Spleen (tissue), 11 donors: ENCODE measurements around the gene KISS1R. TPM values are rescaled to one million over a fixed set of nuclear protein-coding genes. Genes with fewer than 3 reads are reported as not detected.
A peak's percentile ranks its signal among the peaks of the same experiment; 100 is the strongest.

Experiments used
- DNase-seq: peaks from one replicate; pipeline ENCODE4 v3.0.0-alpha.2; 2020
- H3K27ac ChIP-seq, 8 donors: fragments of 200-600 bp; sonication (generic) in 7 of 8; 1 replicate in 4 of 8; 2 replicates in 4 of 8; pipeline versions ENCODE4 v1.5.0 to v1.8.0; 2016 to 2021; ENCODE audit warnings: inconsistent platforms in 4 of 8, mild to moderate bottlenecking in 4 of 8, moderate library complexity in 1 of 8
- H3K27me3 ChIP-seq, 7 donors: fragments of 200-600 bp; sonication (generic) in 6 of 7; replicated peaks in 1 of 7; 1 replicate in 4 of 7; 2 replicates in 3 of 7; pipeline versions ENCODE4 v1.5.0 to v1.8.0; 2016 to 2021; ENCODE audit warnings: inconsistent platforms in 3 of 7, mild to moderate bottlenecking in 1 of 7
- H3K36me3 ChIP-seq, 6 donors: fragments of 200-600 bp; sonication (generic) in 5 of 6; 1 replicate in 4 of 6; 2 replicates in 2 of 6; pipeline versions ENCODE4 v1.5.0 to v1.8.0; 2016 to 2021; ENCODE audit warnings: inconsistent platforms in 2 of 6
- H3K4me1 ChIP-seq, 6 donors: fragments of 200-600 bp; sonication (generic) in 5 of 6; 1 replicate in 3 of 6; 2 replicates in 3 of 6; pipeline versions ENCODE4 v1.5.0 to v1.8.0; 2016 to 2021; ENCODE audit warnings: inconsistent platforms in 3 of 6
- H3K4me3 ChIP-seq, 8 donors: fragments of 200-600 bp; sonication (generic) in 7 of 8; 1 replicate in 4 of 8; 2 replicates in 4 of 8; pipeline versions ENCODE4 v1.5.0 to v1.8.0; 2016 to 2021; ENCODE audit warnings: inconsistent platforms in 4 of 8, mild to moderate bottlenecking in 4 of 8, moderate library complexity in 2 of 8
- H3K9me3 ChIP-seq, 8 donors: fragments of 200-600 bp; sonication (generic) in 7 of 8; 1 replicate in 4 of 8; 2 replicates in 4 of 8; pipeline versions ENCODE4 v1.5.0 to v1.8.0; 2016 to 2021; ENCODE audit warnings: inconsistent platforms in 4 of 8
- CTCF ChIP-seq, 11 experiments: fragments of 200-600 bp in 7 of 11; fragments of 450-650 bp in 4 of 11; sonication (generic) in 4 of 11; IDR thresholded peaks in 8 of 11; conservative IDR thresholded peaks in 3 of 11; 1 replicate in 7 of 11; 2 replicates in 4 of 11; pipeline versions ENCODE4 v1.4.0 to v1.8.0; 2016 to 2021; ENCODE audit warnings: antibody characterized with exemption in 11 of 11, inconsistent platforms in 4 of 11, mild to moderate bottlenecking in 1 of 11
- POLR2A ChIP-seq, 3 donors: fragments of 450-650 bp; IDR thresholded peaks; one replicate each; pipeline ENCODE4 v1.5.1; 2017; ENCODE audit warnings: antibody characterized with exemption in 3 of 3, mild to moderate bottlenecking in 1 of 3
- POLR2AphosphoS5 ChIP-seq, 3 donors: sonication (generic); formaldehyde crosslinking; IDR thresholded peaks; one replicate each; pipeline ENCODE4 v1.5.1; 2017; ENCODE audit warnings: antibody characterized with exemption in 3 of 3
- WGBS, 5 donors: extraction: QIAGEN DNeasy Blood & Tissue Kit in 3 of 5; methylation state at CpG; one replicate each; pipeline versions ENCODE4 v1.1.5 to v1.1.7; 2013 to 2018; 5-methylcytosine and 5-hydroxymethylcytosine counted together
- intact Hi-C: fragments of 100-400 bp; cut with DNase I; formaldehyde crosslinking; loops from one replicate; pipeline ENCODE4 v1.15.0; 2023; ENCODE audit warnings: low total_unique reads
- polyA plus RNA-seq, 3 donors: library from polyadenylated mRNA; stranded (reverse); fragments of 200-250 nt; gene quantifications; one replicate each; pipeline ENCODE4 v1.2.1, GENCODE V29; 2013
- total RNA-seq, 7 donors: library from RNA; depleted of rRNA in 3 of 7; stranded (reverse); fragments of >200 nt in 3 of 7; fragmentation: NEBNext Ultra II Directional in 4 of 7; extraction: Animal tissue kit (Norgen Biotek cat#: 25700) in 4 of 7; gene quantifications; one replicate each; pipeline versions ENCODE4 v1.1.0 to v1.2.1, GENCODE V29; 2016 to 2021
- donor health status: healthy with polysubstance abuse.
- donor health status: DM: no; HTN: no; CAD: no; lungs with moderate emphysema.
- donor health status: DM: no; HTN: no; CAD: no.
- donor health status: Bipolar disorder and iron deficiency.
- donor health status: healthy.
- donor health status: DM: no; HTN: no; CAD: no.
- donor health status: DM: yes; HTN: yes; CAD: no.

KISS1R gene
- total and polyA plus RNA-seq, 10 donors, result 0.22 to 0.50 (median 0.35) TPM; not detected in 2

GRCh38 chr19:924553-925086 is 7.5 kb downstream of the KISS1R start:
- no peaks in the 10 kb centered on the region for H3K9me3 ChIP-seq

GRCh38 chr19:925087-925525 is 8.0 kb downstream of the KISS1R start:
- peak overlapping the region; percentile 86 to 98 (median 95) for H3K27ac ChIP-seq
- no peaks in the 10 kb centered on the region for H3K9me3 ChIP-seq
- H3K27me3 ChIP-seq, result peaks cover 0 to 14% (median 9%) of the 10 kb centered on the region in 7 donors
- intact Hi-C loops, result loop anchor here (2.0 to 10.0 kb wide), 2 partner anchors 58 to 140 kb away; no protein-coding TSS in a partner anchor
- H3K36me3 ChIP-seq, result peaks cover 0 to 15% (median 9%) of the 10 kb centered on the region in 6 donors
- TF ChIP-seq CTCF (IDR thresholded peaks at IDR 0.05 in 8 of 11, conservative IDR thresholded peaks at IDR 0.05 in 3 of 11) (no peak), POLR2AphosphoS5 (IDR thresholded peaks at IDR 0.05) (no peak), POLR2A (IDR thresholded peaks at IDR 0.05) (no peak)
- WGBS, 5 donors, result 0 to 2% (median 0%) methylated on average over 13 to 39 of the region's 39 CpGs
- H3K4me3 ChIP-seq, result peak overlapping the region; percentile 43 to 90 (median 87)
- H3K4me1 ChIP-seq, result peaks cover 9 to 79% (median 51%) of the 10 kb centered on the region in 6 donors
- no peak for DNase-seq

More at GRCh38 chr19:924553-925086, 7.5 kb downstream of the KISS1R start:
- Histone ChIP-seq H3K27ac (peak overlapping the region; percentile 86 to 98 (median 95)), H3K36me3 (peaks cover 0 to 10% (median 4%) of the 10 kb centered on the region in 6 donors), H3K4me1 (peaks cover 11 to 79% (median 56%) of the 10 kb centered on the region in 6 donors), H3K4me3 (peak overlapping the region; percentile 43 to 90 (median 87)), H3K27me3 (peaks cover 2 to 19% (median 13%) of the 10 kb centered on the region in 7 donors)
- no peak for DNase-seq
- intact Hi-C loops, result loop anchor here (2.0 to 10.0 kb wide), 2 partner anchors 58 to 140 kb away; no protein-coding TSS in a partner anchor
- 7 to 19% (median 10%) methylated on average over 12 to 31 of the region's 31 CpGs for WGBS, 5 donors
- TF ChIP-seq POLR2A (IDR thresholded peaks at IDR 0.05) (no peak), POLR2AphosphoS5 (IDR thresholded peaks at IDR 0.05) (no peak), CTCF (IDR thresholded peaks at IDR 0.05 in 8 of 11, conservative IDR thresholded peaks at IDR 0.05 in 3 of 11) (no peak)

GRCh38 chr19:925526-926322 is 8.6 kb downstream of the KISS1R start, which contains the start of gene ARID3A:
Gene ARID3A (plus strand): TSS chr19:926035. CDS start chr19:929529, 3,494 bp downstream.
- peaks cover 0 to 8% (median 2%) of the 10 kb centered on the region in 7 donors for H3K27me3 ChIP-seq
- peak; percentile 29 to 77 (median 63) for TF ChIP-seq POLR2AphosphoS5 (IDR thresholded peaks at IDR 0.05)
- peak in 1 of 3 donors; percentile 23 for TF ChIP-seq POLR2A (IDR thresholded peaks at IDR 0.05)
- peak in 2 of 11 experiments; percentile 13 to 20 for TF ChIP-seq CTCF (IDR thresholded peaks at IDR 0.05 in 8 of 11, conservative IDR thresholded peaks at IDR 0.05 in 3 of 11)
- H3K9me3 ChIP-seq, result no peaks in the 10 kb centered on the region
- WGBS, 5 donors, result 0 to 2% (median 1%) methylated on average over 29 to 97 of the region's 97 CpGs
- H3K36me3 ChIP-seq, result peaks cover 0 to 21% (median 11%) of the 10 kb centered on the region in 6 donors
- peaks cover 5 to 76% (median 46%) of the 10 kb centered on the region in 6 donors for H3K4me1 ChIP-seq
- peak within 1 kb of the TSS; percentile 43 to 90 (median 87) for H3K4me3 ChIP-seq
- peak; percentile 94 for DNase-seq
- intact Hi-C loops, result loop anchor here (2.0 to 10.0 kb wide), 2 partner anchors 57 to 141 kb away; no protein-coding TSS in a partner anchor
- peak within 1 kb of the TSS; percentile 86 to 98 (median 95) for H3K27ac ChIP-seq
